GM23338 (cell line): Measurements from ENCODE around the gene PLEKHG2. TPM values are rescaled to one million over a fixed set of nuclear protein-coding genes. Genes with fewer than 3 reads are reported as not detected.

Source experiments
- ATAC-seq: fragments of 200-7000 bp; cut with Tn5 transposase; 3 replicates; pipeline ENCODE4 v1.9.1; 2020
- DNase-seq: peaks from one replicate; pipeline ENCODE4 v3.0.0-alpha.2; 2015; ENCODE audit warnings: low spot score
- H2AFZ ChIP-seq: fragments of 200-600 bp; sonication (generic); 2 replicates; pipeline ENCODE4 v1.8.0; 2016; ENCODE audit warnings: antibody characterized with exemption, mild to moderate bottlenecking, moderate library complexity
- H3F3A ChIP-seq: fragments of 200-600 bp; sonication (generic); replicated peaks from 2 replicates; pipeline ENCODE4 v1.8.0; 2017; ENCODE audit warnings: antibody characterized with exemption, mixed run types, low read depth
- H3K27ac ChIP-seq: fragments of 200-600 bp; sonication (generic); 2 replicates; pipeline ENCODE4 v1.6.1; 2016; ENCODE audit warnings: low read depth
- H3K27me3 ChIP-seq: fragments of 200-600 bp; sonication (generic); 2 replicates; pipeline ENCODE4 v1.8.0; 2016; ENCODE audit warnings: mild to moderate bottlenecking, mixed run types, moderate library complexity; ENCODE audit not compliant: insufficient read depth
- H3K36me3 ChIP-seq: fragments of 200-600 bp; sonication (generic); 2 replicates; pipeline ENCODE4 v1.8.0; 2016; ENCODE audit warnings: mild to moderate bottlenecking; ENCODE audit not compliant: insufficient read depth
- H3K4me1 ChIP-seq: fragments of 200-600 bp; sonication (generic); 2 replicates; pipeline ENCODE4 v1.8.0; 2016; ENCODE audit warnings: mild to moderate bottlenecking, moderate library complexity; ENCODE audit not compliant: insufficient read depth
- H3K4me2 ChIP-seq: fragments of 200-600 bp; sonication (generic); 2 replicates; pipeline ENCODE4 v1.7.1; 2017; ENCODE audit warnings: mixed run types
- H3K4me3 ChIP-seq: fragments of 200-600 bp; sonication (generic); 2 replicates; pipeline ENCODE4 v1.6.1; 2016; ENCODE audit warnings: mixed run types
- H3K79me2 ChIP-seq: fragments of 200-600 bp; sonication (generic); replicated peaks from 2 replicates; pipeline ENCODE4 v1.8.0; 2017; ENCODE audit warnings: mild to moderate bottlenecking; ENCODE audit not compliant: insufficient read depth
- H3K9me2 ChIP-seq: fragments of 200-600 bp; sonication (generic); 2 replicates; pipeline ENCODE4 v1.8.0; 2017; ENCODE audit not compliant: insufficient read depth
- H4K20me1 ChIP-seq: fragments of 200-600 bp; sonication (generic); replicated peaks from 2 replicates; pipeline ENCODE4 v1.8.0; 2017; ENCODE audit warnings: mild to moderate bottlenecking; ENCODE audit not compliant: insufficient read depth
- H3K27ac Mint-ChIP-seq: 2 replicates; pipeline ENCODE4 v1.8.0; 2020; ENCODE audit warnings: inconsistent platforms, mild to moderate bottlenecking, moderate library complexity, mixed read lengths
- H3K27me3 Mint-ChIP-seq: 3 replicates; pipeline ENCODE4 v1.8.0; 2022; ENCODE audit warnings: low read depth, mild to moderate bottlenecking, moderate library complexity, mixed read lengths, inconsistent platforms; ENCODE audit not compliant: insufficient read depth, poor library complexity
- H3K36me3 Mint-ChIP-seq: 3 replicates; pipeline ENCODE4 v1.8.0; 2021; ENCODE audit warnings: low read depth, mild to moderate bottlenecking, inconsistent platforms, moderate library complexity, mixed read lengths
- H3K4me1 Mint-ChIP-seq: 3 replicates; pipeline ENCODE4 v1.8.0; 2020; ENCODE audit warnings: mild to moderate bottlenecking, inconsistent platforms, mixed read lengths
- H3K4me3 Mint-ChIP-seq: 3 replicates; pipeline ENCODE4 v1.8.0; 2021; ENCODE audit warnings: moderate library complexity, mild to moderate bottlenecking, inconsistent platforms, mixed read lengths
- H3K9me3 Mint-ChIP-seq: 3 replicates; pipeline ENCODE4 v1.8.0; 2020; ENCODE audit warnings: moderate library complexity, mild to moderate bottlenecking, inconsistent platforms, mixed read lengths
- EZH2 ChIP-seq: fragments of 200-600 bp; sonication (generic); IDR thresholded peaks from one replicate; pipeline ENCODE4 v1.8.0; 2017; ENCODE audit warnings: antibody characterized with exemption, mild to moderate bottlenecking, low read depth; ENCODE audit not compliant: unreplicated experiment
- EZH2phosphoT487 ChIP-seq: fragments of 200-600 bp; sonication (generic); IDR thresholded peaks from one replicate; pipeline ENCODE4 v1.8.1; 2018; ENCODE audit warnings: antibody characterized with exemption; ENCODE audit not compliant: unreplicated experiment
- JUNB ChIP-seq: IDR thresholded peaks from one replicate; pipeline ENCODE4 v1.6.1; 2016; ENCODE audit warnings: antibody characterized with exemption; ENCODE audit not compliant: unreplicated experiment
- NANOG ChIP-seq: IDR thresholded peaks from 2 replicates; pipeline ENCODE4 v1.6.1; 2016; ENCODE audit warnings: antibody characterized with exemption, borderline replicate concordance
- POLR2AphosphoS5 ChIP-seq: IDR thresholded peaks from 2 replicates; pipeline ENCODE4 v1.6.1; 2016; ENCODE audit warnings: antibody characterized with exemption, low read depth
- STAT1 ChIP-seq: IDR thresholded peaks from one replicate; pipeline ENCODE4 v1.6.1; 2016; ENCODE audit warnings: antibody characterized with exemption; ENCODE audit not compliant: unreplicated experiment
- ZNF114 ChIP-seq: fragments of 250-450 bp; sonication (Bioruptor Pico); IDR thresholded peaks from 2 replicates; pipeline ENCODE4 v1.5.0; 2020; ENCODE audit warnings: mild to moderate bottlenecking, moderate library complexity
- ZNF331 ChIP-seq: fragments of 250-450 bp; sonication (Bioruptor Pico); IDR thresholded peaks from 2 replicates; pipeline ENCODE4 v1.5.0; 2020; ENCODE audit warnings: low read depth, mild to moderate bottlenecking, moderate library complexity
- polyA plus RNA-seq: library from polyadenylated mRNA; unstranded; fragments of >200 nt; fragmentation: Nextera tagmentation; extraction: Ambion mirVana; gene quantifications from 2 replicates; pipeline ENCODE4 v1.2.1, GENCODE V29; 2016
- total RNA-seq: library from RNA; depleted of rRNA; stranded (reverse); fragments of >200 nt; shearing (Covaris generic); gene quantifications from 2 replicates; pipeline ENCODE4 v1.2.3, GENCODE V29; 2014
- TF ChIP-seq, protein P1 (sequence below): IDR thresholded peaks from one replicate; pipeline ENCODE4 v1.6.1; 2018; ENCODE audit warnings: antibody characterized with exemption; ENCODE audit not compliant: unreplicated experiment
- TF ChIP-seq, protein P2 (sequence below): IDR thresholded peaks from 2 replicates; pipeline ENCODE4 v1.6.1; 2016; ENCODE audit warnings: antibody characterized with exemption

PLEKHG2 gene
- total and polyA plus RNA-seq, 2 experiments from 2014 or later = 15.5 to 41.3 TPM

DNA sequence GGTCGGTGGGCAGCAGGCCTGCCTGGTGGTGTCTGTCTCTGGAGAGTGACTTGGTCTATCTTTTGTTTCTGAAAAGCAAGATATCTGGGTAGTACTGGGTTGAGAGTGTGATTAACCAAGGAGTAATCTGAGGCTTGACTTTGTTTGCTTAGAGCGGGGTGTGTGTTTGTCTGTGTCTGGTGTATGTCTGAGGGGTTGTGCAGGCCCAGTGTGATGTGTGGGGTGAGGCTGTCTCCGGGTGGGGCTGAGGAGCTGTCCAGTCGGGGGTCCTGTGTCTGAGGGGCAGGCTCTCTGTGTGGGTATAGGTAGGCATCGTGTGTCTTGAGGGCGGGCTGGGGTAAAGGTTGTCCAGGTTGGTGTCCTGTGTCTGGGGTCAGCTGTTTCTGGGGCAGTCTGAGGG is 57.1 kb downstream of the PLEKHG2 start (continued):
- TF ChIP-seq EZH2 (no peak), ZNF114 (CRISPR knock-in tag) (no peak)
- TF ChIP-seq, protein P1, sequence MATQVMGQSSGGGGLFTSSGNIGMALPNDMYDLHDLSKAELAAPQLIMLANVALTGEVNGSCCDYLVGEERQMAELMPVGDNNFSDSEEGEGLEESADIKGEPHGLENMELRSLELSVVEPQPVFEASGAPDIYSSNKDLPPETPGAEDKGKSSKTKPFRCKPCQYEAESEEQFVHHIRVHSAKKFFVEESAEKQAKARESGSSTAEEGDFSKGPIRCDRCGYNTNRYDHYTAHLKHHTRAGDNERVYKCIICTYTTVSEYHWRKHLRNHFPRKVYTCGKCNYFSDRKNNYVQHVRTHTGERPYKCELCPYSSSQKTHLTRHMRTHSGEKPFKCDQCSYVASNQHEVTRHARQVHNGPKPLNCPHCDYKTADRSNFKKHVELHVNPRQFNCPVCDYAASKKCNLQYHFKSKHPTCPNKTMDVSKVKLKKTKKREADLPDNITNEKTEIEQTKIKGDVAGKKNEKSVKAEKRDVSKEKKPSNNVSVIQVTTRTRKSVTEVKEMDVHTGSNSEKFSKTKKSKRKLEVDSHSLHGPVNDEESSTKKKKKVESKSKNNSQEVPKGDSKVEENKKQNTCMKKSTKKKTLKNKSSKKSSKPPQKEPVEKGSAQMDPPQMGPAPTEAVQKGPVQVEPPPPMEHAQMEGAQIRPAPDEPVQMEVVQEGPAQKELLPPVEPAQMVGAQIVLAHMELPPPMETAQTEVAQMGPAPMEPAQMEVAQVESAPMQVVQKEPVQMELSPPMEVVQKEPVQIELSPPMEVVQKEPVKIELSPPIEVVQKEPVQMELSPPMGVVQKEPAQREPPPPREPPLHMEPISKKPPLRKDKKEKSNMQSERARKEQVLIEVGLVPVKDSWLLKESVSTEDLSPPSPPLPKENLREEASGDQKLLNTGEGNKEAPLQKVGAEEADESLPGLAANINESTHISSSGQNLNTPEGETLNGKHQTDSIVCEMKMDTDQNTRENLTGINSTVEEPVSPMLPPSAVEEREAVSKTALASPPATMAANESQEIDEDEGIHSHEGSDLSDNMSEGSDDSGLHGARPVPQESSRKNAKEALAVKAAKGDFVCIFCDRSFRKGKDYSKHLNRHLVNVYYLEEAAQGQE = no peak

DNA sequence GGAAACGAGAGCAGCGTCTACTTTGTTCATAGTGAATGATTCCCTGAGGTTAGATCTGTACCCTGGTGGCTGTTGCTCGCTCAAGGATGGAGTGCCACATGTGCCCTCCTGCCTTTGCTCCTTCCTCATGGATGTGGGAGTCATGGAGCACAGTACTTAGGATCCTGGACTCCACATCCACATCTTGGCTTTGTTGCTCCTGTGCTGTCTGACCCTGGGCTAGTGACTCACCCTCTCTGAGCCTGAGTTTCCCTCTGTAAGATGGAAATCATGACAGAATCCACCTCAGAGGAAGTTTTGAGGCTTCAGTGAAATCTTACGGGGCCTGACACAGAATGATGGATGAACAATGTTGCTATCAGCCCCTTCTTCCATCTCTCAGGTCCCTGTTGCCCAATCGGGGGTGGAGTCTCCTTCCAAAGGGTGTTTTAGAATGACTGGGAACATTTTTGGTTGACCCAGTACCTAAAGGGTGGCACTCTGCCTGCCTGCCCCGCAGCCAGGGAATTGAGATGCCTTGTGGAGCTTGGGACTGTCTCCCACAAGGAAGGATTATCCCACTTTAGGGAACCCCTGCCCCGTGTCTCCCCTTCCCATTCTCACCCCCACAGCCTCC is 58.4 kb downstream of the PLEKHG2 start:
- Histone ChIP-seq H3K27me3 (no peaks in the 10 kb centered on the region), H4K20me1 (peaks cover 13% of the 10 kb centered on the region; the same call in 1 of the 2 replicates), H3K36me3 (peaks cover 30% of the 10 kb centered on the region), H3K79me2 (no peaks in the 10 kb centered on the region; the same call in 1 of the 2 replicates), H3F3A (peaks cover 10% of the 10 kb centered on the region; the same call in 1 of the 2 replicates), H3K4me3 (no peak overlapping the region), H3K4me2 (no peak overlapping the region), H2AFZ (no peak overlapping the region), H3K9me2 (no peaks in the 10 kb centered on the region), H3K4me1 (no peaks in the 10 kb centered on the region), H3K27ac (no peak overlapping the region)
- H3K36me3 Mint-ChIP-seq = peaks cover 78% of the 10 kb centered on the region
- H3K4me1 Mint-ChIP-seq = peaks cover 8% of the 10 kb centered on the region
- H3K4me3 Mint-ChIP-seq = no peak overlapping the region
- H3K27ac Mint-ChIP-seq = no peak overlapping the region
- H3K27me3 Mint-ChIP-seq = peaks cover 12% of the 10 kb centered on the region
- H3K9me3 Mint-ChIP-seq = no peaks in the 10 kb centered on the region; the same call in 2 of the 3 replicates
- no peak for ATAC-seq
- DNase-seq = no peak
- TF ChIP-seq ZNF114 (CRISPR knock-in tag) = no peak
- no peak for TF ChIP-seq POLR2AphosphoS5
- TF ChIP-seq, protein P1 = no peak
- TF ChIP-seq EZH2 = no peak
- TF ChIP-seq EZH2phosphoT487 = no peak
- TF ChIP-seq JUNB = no peak
- TF ChIP-seq, protein P2, sequence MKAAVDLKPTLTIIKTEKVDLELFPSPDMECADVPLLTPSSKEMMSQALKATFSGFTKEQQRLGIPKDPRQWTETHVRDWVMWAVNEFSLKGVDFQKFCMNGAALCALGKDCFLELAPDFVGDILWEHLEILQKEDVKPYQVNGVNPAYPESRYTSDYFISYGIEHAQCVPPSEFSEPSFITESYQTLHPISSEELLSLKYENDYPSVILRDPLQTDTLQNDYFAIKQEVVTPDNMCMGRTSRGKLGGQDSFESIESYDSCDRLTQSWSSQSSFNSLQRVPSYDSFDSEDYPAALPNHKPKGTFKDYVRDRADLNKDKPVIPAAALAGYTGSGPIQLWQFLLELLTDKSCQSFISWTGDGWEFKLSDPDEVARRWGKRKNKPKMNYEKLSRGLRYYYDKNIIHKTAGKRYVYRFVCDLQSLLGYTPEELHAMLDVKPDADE = no peak
- no peak for TF ChIP-seq STAT1
- no peak for TF ChIP-seq ZNF331 (CRISPR knock-in tag)
- no peak for TF ChIP-seq NANOG
